ENCODE data around the gene SCART1.

DNA sequence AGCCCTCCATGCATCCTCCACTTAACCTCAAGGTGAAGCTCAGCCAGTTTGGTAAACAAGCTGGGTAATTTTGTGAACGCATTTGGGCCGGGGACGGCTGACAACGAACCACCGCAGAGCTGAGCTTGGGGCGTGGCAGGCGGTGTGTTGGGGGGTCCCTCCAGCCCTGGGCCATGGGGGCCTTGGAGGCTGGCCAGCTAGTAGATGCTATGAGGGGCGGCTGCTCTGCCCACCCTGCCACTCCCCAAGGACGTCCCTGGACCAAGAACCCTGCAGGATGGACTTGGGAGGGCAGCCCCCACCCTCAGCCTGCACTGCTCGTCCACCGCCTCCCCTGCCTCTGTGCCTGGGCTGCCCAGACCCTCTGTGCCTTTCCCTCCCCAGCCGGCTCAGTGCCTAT is 12.0 kb upstream of the SCART1 start:
- TF ChIP-seq, protein P1, sequence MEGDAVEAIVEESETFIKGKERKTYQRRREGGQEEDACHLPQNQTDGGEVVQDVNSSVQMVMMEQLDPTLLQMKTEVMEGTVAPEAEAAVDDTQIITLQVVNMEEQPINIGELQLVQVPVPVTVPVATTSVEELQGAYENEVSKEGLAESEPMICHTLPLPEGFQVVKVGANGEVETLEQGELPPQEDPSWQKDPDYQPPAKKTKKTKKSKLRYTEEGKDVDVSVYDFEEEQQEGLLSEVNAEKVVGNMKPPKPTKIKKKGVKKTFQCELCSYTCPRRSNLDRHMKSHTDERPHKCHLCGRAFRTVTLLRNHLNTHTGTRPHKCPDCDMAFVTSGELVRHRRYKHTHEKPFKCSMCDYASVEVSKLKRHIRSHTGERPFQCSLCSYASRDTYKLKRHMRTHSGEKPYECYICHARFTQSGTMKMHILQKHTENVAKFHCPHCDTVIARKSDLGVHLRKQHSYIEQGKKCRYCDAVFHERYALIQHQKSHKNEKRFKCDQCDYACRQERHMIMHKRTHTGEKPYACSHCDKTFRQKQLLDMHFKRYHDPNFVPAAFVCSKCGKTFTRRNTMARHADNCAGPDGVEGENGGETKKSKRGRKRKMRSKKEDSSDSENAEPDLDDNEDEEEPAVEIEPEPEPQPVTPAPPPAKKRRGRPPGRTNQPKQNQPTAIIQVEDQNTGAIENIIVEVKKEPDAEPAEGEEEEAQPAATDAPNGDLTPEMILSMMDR (IDR thresholded peaks at IDR 0.05): no peak
- no peak for TF ChIP-seq POLR2A (IDR thresholded peaks at IDR 0.05)
